Osteoblast (primary cell): ENCODE results near the gene XXYLT1. TPM values are rescaled to one million over a fixed set of nuclear protein-coding genes. Genes with fewer than 3 reads are reported as not detected.

Experiments
- DNase-seq: peaks from one replicate; pipeline ENCODE4 v3.0.0; 2011; ENCODE audit warnings: low spot score, mixed read lengths; ENCODE audit not compliant: insufficient read length; ENCODE audit errors: missing footprints
- H2AFZ ChIP-seq: 2 replicates; pipeline ENCODE4 v1.6.0; 2011; ENCODE audit warnings: mild to moderate bottlenecking, low read length
- H3K27ac ChIP-seq: 2 replicates; pipeline ENCODE4 v1.5.1; 2011; ENCODE audit warnings: mild to moderate bottlenecking, low read depth, low read length, moderate library complexity
- H3K27me3 ChIP-seq: 2 replicates; pipeline ENCODE4 v1.6.0; 2012; ENCODE audit warnings: mild to moderate bottlenecking, control low read depth, inconsistent platforms, low read length, moderate library complexity; ENCODE audit not compliant: insufficient read depth
- H3K36me3 ChIP-seq: 2 replicates; pipeline ENCODE4 v1.5.1; 2011; ENCODE audit warnings: mild to moderate bottlenecking, low read length, control low read depth, moderate library complexity; ENCODE audit not compliant: insufficient read depth
- H3K4me1 ChIP-seq: 2 replicates; pipeline ENCODE4 v1.5.1; 2011; ENCODE audit warnings: mild to moderate bottlenecking, low read length, control low read depth, moderate library complexity; ENCODE audit not compliant: insufficient read depth
- H3K4me2 ChIP-seq: 2 replicates; pipeline ENCODE4 v1.6.0; 2011; ENCODE audit warnings: mild to moderate bottlenecking, low read length; ENCODE audit not compliant: insufficient read depth
- H3K4me3 ChIP-seq: fragments of 200-600 bp; sonication (generic); 3 replicates; pipeline ENCODE4 v1.5.1; 2012; ENCODE audit warnings: mild to moderate bottlenecking, low read length, inconsistent platforms; ENCODE audit not compliant: insufficient read depth
- H3K79me2 ChIP-seq: 2 replicates; pipeline ENCODE4 v1.6.0; 2012; ENCODE audit warnings: mild to moderate bottlenecking, low read length, control low read depth, inconsistent platforms; ENCODE audit not compliant: insufficient read depth
- H3K9me3 ChIP-seq: 2 replicates; pipeline ENCODE4 v1.5.1; 2011; ENCODE audit warnings: low read depth, low read length, control low read depth
- H4K20me1 ChIP-seq: 2 replicates; pipeline ENCODE4 v1.6.0; 2012; ENCODE audit warnings: mild to moderate bottlenecking, low read length, control low read depth; ENCODE audit not compliant: insufficient read depth
- total RNA-seq: library from RNA; depleted of rRNA; stranded (reverse); fragments of >200 nt; gene quantifications from 2 replicates; pipeline ENCODE4 v1.2.3, GENCODE V29; 2012
- TF ChIP-seq, protein P1 (sequence below): IDR thresholded peaks from 2 replicates; pipeline ENCODE4 v1.5.1; 2011; ENCODE audit warnings: mild to moderate bottlenecking, low read depth, low read length, moderate library complexity; ENCODE audit errors: extremely low read depth

The XXYLT1 gene
- total RNA-seq, 1 donor, result 28.2 TPM

DNA sequence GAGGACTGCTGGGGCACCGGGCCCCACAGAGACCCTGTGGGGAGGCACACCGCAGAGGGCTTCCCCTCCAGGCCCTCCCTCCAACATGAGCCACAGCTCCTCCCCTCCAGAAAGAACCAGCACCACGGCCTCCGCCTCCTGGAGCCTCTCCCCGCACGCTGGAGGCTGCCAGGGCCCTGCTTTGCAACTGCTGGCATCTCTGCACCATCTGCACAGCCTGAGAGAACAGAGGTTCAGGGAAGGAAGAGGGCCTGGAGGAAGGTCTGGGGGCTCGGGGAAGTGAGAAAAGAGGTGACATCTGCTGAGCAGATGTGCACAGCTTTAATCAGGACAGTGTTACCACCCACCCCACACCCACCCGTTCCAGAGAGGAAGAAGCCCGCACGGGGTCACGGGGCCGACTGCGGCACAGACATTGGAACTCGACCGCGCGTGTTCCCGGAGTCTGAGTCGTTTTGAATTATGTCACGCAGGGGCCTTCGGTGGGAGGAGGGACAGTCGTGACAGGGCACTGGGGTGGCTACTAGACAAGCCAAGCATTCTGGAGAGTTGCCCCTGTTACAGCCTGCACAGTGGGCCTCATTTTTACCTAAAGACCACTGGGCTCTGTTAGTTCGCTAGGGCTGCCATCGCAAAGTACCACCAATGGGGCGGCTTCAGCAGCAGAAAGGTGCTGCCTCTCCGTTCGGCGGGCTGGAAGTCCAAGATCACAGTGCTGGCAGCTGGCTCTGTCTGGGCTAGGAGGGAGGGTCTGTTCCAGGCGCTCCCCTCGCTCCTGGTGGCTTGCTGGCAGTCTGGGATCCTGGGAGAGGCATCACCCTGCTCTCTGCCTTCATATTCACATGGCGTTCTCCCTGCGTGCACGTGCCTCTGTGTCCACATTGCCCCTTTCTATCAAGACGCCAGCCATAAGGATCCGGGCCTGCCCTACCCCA lies 194.8 kb downstream of the XXYLT1 start:
- no peak overlapping the region for H3K4me3 ChIP-seq
- H2AFZ ChIP-seq, result no peak overlapping the region
- no peaks in the 10 kb centered on the region for H3K36me3 ChIP-seq
- H4K20me1 ChIP-seq, result peaks cover 6% of the 10 kb centered on the region
- no peaks in the 10 kb centered on the region for H3K27me3 ChIP-seq
- no peak for DNase-seq
- no peaks in the 10 kb centered on the region for H3K79me2 ChIP-seq
- H3K9me3 ChIP-seq, result no peaks in the 10 kb centered on the region
- TF ChIP-seq, protein P1, sequence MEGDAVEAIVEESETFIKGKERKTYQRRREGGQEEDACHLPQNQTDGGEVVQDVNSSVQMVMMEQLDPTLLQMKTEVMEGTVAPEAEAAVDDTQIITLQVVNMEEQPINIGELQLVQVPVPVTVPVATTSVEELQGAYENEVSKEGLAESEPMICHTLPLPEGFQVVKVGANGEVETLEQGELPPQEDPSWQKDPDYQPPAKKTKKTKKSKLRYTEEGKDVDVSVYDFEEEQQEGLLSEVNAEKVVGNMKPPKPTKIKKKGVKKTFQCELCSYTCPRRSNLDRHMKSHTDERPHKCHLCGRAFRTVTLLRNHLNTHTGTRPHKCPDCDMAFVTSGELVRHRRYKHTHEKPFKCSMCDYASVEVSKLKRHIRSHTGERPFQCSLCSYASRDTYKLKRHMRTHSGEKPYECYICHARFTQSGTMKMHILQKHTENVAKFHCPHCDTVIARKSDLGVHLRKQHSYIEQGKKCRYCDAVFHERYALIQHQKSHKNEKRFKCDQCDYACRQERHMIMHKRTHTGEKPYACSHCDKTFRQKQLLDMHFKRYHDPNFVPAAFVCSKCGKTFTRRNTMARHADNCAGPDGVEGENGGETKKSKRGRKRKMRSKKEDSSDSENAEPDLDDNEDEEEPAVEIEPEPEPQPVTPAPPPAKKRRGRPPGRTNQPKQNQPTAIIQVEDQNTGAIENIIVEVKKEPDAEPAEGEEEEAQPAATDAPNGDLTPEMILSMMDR, result no peak
- no peak overlapping the region for H3K4me2 ChIP-seq
- H3K27ac ChIP-seq, result no peak overlapping the region
- no peaks in the 10 kb centered on the region for H3K4me1 ChIP-seq

DNA sequence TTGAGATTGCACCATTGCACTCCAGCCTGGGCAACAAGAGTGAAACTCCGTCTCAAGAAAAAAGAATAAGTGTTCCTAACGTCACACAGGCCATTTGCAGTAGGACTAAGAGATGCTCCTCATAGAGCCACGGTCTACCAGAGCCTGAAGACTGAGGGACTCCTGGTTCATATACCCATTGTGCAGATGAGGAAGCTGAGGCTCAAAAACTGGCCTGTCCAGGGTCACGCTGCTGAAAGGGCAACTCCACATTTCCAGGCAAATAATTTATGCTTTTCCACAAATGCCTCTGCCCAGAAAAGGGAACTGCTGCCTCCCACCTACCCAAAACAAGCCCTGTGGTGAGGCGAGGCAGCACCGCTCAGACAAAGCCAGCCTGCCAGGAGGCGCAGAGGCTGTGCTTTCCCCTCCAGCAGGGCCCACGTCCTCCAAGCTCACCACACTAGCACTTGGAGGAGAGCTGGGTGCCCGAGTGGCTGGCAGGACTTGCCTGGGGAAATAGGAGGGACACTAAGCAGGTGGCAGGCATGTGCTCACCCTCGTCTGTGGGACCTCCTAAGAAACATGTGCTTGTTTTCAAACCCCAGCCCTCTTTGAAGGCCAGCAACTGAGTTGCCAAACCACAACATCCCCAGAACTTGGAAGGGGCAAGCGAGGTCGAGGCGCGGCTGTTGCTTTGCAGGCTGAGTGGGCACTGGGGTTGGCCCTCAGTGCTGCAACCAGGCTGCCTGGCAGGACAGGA lies 195.6 kb downstream of the XXYLT1 start:
- Histone ChIP-seq H3K27me3 (no peaks in the 10 kb centered on the region), H4K20me1 (peaks cover 6% of the 10 kb centered on the region), H3K4me2 (no peak overlapping the region), H3K36me3 (no peaks in the 10 kb centered on the region), H3K9me3 (no peaks in the 10 kb centered on the region), H3K27ac (no peak overlapping the region), H3K4me3 (no peak overlapping the region), H3K79me2 (no peaks in the 10 kb centered on the region), H2AFZ (no peak overlapping the region), H3K4me1 (no peaks in the 10 kb centered on the region)
- TF ChIP-seq, protein P1, result no peak
- peak; percentile 73 for DNase-seq

DNA sequence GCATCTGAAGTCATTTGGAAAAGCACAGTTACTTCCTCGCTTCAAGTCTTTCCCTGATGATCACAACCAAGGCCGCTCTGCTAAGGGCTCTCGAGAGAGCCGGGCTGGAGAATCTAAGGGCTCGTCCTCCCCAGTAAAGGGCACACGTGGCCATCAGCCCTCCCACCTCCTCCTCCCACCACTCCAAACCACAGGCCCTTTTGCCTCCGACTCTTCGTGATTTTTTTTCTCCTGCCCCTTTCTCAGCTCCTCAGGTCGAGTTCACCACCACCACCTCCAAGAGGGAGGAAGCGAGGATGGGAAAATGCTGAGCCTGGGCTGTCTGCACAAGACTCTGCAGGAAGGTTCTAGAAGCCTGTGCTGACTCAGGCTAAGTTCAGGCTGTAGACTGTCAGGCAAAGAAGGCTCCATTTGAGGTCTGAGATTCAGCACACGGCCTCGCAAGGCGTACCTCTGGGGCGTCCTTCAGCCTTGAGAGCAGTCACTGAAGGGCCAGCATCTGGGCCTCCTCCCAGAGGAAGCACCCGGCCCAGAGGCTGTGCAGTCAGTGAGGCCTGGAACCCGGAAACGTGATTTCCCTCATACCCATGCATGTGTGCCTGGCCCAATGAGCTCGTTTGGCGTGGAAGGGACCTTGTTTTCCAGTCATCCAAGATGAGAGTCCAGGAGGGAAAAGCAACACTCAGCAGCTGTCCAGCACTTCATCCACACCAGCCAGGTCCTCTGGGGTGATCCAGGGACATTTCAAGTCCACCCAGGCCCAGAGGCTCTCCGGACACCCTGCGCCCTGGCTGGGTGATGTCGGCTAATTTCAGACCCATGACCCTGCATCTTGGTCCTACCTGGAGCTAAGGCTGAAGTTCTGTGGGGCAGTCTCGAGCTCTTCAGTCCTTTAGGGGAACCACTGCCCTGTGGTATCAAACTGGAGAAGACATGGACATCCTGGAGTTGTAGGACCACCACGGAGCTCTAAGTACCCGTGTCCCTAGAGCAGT lies 196.8 kb downstream of the XXYLT1 start:
- no peaks in the 10 kb centered on the region for H3K79me2 ChIP-seq
- H3K27me3 ChIP-seq, result no peaks in the 10 kb centered on the region
- H4K20me1 ChIP-seq, result peaks cover 6% of the 10 kb centered on the region
- TF ChIP-seq, protein P1, result no peak
- no peak overlapping the region for H2AFZ ChIP-seq
- H3K4me3 ChIP-seq, result no peak overlapping the region
- no peaks in the 10 kb centered on the region for H3K36me3 ChIP-seq
- H3K27ac ChIP-seq, result no peak overlapping the region
- peak; percentile 83 for DNase-seq
- no peaks in the 10 kb centered on the region for H3K4me1 ChIP-seq
- H3K9me3 ChIP-seq, result no peaks in the 10 kb centered on the region
- no peak overlapping the region for H3K4me2 ChIP-seq
